Stimulated activated CD4-positive, alpha-beta T cell treated with anti-CD3 and anti-CD28 coated beads, Interleukin-1b, Interleukin-23, amount 100 ng/mL, for 1 hour (primary cell): ENCODE results near the gene ATOH8.

Source experiments
- DNase-seq, 2 donors: peaks; one replicate each; pipeline ENCODE4 v3.0.0-alpha.2; 2020; ENCODE audit warnings: low read depth in 2 of 2

Gene ATOH8

DNA sequence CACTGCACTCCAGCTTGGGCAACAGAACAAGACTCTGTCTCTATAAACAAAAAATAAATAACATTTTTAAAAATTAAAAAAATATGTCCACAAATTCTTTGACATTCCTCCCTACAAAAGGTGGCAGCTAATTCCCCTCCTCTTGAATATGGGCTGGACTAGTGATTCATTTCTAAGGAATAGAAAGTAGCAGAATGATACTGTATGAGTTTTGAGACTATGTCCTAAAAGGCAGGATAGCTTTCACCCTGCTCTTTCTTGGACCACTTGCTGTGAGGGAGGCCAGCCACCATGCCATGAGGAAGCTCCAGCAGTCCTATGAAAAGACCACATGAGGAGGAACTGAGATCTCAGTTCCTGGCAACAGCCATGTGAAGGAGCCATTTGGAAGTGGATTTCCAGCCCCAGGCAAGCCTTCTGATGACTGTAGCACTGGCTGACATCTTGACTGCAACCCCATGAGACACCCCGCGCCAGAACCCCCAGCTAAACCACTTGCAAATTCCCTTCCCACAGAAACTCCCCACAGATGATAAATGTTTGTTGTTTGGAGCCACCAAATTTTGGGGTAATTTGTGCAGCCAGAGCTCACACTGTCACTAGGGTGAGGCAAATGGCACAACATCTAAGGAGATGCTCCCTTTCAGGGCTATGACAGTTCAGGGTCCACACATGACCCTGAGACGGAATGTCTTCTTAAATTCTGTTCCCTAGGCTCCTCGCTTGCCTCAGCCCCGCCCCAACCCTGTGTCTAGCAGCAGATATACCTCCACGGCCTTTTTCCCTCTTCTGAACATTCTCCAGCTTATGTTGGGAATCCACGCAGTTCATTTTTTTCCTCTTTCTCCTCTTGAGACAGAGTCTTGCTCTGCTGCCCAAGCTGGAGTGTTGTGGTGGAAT is 17.1 kb upstream of the ATOH8 start:
- no peak for DNase-seq

DNA sequence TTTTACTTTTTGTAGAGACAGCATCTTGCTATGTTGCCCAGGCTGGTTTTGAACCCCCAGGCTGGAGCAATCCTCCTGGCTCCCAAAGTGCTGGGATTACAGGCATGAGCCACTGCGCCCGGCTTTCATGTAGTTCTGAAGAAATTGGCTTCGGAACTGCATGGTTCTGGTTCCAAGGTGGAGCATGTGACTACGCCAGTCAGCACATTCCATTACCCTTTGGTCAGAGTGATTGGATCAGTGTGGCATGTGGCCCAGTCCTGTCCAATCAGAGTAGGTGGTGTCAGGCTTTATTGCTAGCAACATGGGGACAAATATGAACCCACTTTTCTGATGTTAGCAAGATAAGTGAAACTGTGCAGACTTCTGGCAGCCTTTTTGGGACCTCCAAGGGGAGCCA is 16.3 kb upstream of the ATOH8 start:
- DNase-seq, result no peak

DNA sequence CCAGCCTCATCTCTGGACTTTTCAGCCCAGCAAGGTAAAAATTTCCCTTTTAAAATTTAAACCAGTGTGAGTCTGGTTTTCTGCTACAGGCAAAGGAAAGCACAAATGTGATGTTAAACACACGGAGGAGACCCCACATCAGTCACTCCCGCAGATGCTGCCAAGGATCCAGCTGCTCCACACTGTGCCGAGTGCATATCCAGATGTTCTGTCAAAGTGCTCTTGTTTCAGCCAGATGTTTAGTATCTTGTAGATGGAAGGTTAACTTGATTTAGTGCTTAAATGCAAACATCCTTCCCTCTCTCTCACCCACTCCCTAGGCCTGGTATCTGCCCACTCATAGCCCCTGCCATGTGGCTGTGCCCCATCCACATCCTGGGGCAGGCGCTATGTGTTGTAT is 15.8 kb upstream of the ATOH8 start:
- no peak for DNase-seq

DNA sequence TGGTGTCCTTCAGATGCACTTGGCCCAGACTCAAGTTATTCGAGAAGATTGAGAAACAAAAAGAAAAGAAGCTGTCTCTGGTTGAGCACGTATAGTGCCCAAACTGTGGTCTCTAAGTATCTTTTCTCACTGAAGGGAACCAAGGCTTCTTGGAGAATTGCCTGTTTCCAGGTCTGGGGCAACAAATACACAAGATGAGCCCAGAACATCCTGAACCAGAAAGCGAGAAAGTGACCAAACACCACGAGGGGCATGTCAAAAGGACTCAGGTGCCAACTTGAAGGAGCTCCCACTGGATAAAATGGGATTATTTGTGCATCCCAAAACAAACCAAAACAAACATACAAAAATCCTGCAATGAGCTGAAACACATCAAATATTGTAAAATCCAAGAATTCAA is 13.6 kb upstream of the ATOH8 start:
- DNase-seq, result no peak

DNA sequence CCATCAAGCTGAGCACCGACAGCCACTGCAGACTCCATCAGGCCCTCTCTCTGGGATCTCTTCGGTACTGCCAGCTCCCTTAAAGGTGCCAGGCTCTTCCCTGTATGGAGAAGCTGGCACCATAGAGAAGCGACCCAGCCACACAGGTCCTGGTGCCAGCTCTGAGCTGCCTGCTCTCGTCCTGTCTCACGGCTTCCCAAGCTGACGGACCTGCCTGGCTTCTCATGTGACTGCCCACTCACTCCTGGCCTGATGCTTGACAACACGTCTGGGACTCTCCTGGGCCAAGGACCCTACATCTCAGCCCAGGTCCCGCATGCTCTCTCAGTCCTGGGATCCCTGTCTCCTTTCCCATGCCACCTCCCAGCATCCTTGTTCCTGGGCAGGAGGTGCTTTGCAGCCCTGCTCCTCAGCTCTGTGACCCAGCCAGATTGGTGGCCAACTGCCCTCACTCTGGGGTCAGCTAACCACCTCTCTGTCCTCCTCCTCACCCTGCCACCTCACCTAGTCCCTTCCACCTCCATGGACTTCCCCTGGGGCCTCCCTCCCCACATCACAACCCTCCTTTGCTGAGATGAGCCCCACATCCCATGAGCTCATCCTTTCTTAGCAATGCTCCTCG is 12.5 kb upstream of the ATOH8 start:
- DNase-seq, result no peak

DNA sequence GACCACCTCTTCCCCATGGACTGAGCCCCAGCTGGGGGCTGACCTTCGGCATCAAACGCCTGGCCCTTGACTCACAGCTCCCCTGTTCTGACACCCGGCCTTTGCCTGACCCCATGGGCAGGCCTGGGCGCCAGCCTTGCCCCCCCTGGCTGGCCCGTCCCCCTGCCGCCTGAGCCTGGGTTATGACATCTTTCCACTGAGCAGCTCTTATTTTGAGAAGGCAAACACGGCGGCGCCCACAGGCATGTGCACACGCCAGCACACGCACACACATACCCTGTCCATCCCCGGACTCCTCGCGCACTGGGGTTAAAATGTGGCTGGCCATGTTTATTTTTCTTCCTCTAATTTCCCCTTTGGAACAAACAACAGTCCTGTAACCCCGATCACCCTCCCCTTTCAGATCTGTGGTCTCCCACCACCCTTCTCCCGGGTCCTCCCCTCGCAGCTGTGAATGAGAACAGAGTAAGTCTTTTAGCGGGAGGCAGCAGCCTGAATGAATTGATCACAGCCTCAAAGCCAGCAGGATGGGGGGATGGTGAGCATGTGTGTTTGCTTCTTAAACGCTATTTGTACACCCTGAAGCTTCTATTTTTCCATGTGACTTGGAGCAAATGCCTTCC is 11.8 kb upstream of the ATOH8 start:
- DNase-seq, result no peak

DNA sequence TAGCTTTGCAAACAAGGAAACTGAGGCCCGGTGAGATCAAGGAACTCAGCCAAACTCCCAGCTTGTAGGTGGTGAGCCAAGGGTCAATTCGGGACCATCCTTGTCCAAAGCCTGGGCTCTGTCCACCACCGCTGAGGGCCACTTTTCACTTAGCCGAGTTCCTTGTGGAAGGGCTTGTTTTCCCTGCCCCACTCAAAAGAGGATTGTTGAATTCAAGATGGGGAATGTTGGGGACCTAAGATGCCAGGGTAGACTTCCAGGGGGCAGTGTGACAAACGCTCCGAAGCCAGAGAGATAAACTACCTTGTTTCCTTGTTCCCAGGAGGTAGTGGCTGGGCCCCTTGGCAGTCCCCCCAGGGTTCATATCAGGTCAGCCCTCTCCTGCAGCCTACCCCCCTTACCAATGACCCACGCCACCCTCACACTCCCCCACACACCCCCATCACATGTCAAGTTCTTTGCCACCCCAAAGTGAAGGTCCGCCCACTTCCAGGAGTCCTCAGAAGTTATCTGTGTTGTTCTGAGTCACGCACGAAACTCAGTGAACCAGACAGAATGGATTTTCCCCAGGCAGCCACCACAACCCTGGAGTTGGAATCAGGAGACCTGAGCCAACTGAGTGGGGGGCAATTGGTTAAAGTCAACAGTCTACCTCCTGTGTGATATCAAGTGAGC is 10.3 kb upstream of the ATOH8 start:
- DNase-seq, result no peak

DNA sequence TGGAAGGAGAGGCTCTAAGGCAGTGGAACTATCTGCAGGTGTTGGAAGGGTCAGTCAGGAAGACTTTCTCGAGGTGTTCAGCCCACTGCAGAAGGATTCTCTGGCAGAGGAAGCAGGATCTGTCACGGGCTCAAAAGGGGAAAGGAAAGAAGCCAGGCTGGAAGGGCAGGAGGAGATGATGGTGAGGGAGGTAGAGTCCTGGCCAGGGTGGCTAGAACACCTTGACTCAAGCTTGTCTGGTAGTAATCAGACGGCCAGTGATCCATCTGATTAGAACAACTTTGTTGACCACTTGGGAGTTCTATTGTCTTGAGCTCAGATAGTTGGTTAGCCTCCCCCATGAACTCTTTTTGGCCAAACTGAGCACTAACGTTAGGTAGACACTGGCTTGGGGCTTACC is 9.7 kb upstream of the ATOH8 start:
- DNase-seq, result no peak

DNA sequence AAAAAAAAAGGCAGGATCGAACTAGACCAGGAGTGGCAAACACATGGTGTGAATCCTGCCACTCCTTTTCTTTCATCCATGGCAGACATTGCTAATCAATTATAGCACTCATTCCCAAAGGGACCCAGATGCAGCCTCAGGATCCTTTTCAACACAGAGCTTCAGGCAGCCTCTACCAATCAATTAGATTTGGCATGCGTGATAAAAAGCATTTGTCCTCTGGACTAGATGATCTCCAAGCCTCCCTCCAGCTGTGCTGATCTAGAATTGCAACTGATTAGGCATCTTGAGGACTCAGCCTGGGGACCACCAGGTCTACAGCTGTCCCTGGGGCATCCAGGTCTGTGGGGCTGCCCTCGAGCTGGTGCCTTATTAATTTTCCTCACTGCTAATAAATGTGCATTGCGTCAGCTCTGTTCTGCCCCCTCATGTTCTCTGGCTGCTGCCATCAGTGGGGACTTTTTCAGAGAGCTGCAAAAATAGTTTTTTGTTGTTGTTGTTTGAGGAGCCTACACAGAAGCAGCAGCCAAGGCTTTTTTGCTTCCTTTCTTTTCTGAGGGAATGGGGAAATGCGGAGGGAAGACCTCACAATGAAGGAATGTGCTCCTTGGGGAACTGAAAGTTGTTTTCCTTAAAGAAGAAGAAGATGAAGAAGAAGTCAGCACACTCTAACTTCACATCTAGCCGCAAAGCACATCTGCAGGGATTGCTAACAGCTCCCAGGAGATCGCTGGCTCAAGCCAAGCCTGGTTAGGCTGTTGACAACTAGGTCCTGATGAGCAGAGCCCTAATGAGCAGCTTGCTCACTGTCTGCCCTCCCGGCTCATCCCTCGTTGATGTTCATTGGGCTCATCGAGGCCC is 8.8 kb upstream of the ATOH8 start:
- no peak for DNase-seq

DNA sequence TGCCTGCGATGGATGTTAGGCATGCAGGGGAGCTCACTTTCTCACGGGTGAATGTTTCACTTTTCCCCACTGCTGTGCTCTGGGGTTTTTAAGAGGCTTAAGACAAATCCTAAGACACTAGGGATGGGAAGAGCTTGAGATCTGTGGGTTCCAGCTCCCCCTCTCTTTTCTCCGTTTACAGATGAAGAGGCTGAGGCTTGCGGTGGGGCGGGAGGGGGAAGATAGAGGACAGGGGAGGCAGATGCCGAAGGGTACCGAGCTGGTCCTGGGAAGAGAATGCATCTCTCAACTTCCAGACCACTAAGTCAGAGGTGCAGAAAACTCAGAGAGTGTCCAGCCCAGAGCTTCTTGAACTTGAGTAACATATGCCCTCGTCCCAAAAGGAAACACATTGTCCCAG is 8.2 kb upstream of the ATOH8 start:
- DNase-seq, result no peak

DNA sequence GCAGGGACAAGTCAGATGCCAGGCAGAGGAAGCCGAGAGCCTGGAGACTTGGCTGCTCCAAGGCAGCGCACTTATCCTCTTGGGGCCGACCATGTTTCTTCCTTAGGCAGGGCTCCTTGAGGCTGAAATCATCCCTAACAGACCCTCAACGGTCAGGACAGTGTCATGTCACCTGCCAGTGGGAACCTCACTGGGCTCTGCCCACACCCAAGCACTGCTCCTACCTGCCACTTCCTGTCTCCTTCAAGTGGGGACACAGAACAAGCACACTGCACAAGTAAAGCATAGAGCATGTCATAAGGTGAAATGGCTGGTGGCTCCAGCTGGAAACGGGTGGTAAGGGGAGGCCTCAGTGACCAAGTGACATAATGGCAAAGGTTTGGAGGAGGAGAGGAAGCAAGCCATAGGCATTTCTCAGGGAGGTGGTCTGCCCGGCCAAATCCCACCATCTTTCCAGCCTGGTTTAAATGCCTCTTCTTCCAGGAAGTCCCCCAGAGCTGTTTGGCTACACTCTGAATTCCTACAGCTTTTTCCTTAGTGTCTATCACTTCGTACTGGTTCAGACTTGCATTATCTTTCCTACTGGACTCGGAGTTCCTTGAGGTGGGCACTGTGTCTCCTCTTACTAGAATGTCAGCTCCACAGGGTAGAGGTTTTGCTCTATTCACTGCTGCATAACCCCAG is 7.3 kb upstream of the ATOH8 start:
- DNase-seq, result no peak

DNA sequence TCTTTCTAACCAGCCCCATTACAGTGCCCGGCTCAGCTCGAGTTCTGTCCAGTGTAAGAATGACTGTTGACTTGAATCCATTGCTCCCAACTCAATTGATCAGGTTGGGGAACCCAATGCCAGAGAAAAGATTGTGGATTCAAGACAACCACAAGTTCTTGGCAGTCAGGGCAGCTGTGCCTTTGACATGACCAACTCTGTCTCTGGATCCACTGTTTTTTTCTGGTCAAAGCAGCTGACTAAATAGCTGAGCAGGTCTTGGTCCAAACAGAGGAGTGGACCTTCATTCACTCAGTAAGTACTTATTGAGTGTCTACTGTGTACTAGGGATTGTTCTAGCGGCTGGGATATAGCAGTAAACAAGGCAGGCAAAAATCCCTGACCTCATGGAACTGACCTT is 6.3 kb upstream of the ATOH8 start:
- DNase-seq, result no peak

DNA sequence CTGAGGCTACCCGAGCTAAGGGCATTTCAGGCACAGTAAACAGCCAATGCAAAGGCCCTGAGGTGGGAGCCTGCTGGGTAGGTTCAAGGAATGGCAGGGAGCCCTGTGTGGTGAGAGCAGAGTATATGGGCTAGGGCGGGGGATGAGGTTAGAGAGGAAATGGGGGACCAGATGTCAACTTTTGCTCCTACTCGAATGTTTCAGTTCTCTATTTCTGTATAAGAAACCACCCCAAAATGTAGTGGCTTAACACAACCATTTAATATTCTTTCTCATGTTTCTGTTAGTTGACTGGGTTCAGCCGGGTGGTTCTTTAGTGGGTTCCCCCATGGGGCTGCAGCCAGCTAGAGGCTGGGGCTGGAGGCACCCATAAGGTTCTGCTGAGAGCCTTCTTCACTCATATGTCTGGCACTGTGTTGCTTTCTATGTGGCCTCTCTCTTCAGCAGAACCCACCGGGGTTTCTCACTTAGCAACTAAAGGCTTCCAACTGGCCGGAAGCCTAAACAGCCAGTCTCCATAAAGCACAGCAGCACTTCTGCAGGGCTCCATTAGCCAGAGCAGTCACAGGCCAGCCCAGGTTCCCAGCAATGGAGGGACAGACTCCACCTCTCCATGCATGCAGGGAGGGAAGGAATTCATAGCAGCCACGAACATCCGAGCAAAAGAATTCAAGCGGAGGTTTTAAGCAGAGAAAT is 5.6 kb upstream of the ATOH8 start:
- no peak for DNase-seq

DNA sequence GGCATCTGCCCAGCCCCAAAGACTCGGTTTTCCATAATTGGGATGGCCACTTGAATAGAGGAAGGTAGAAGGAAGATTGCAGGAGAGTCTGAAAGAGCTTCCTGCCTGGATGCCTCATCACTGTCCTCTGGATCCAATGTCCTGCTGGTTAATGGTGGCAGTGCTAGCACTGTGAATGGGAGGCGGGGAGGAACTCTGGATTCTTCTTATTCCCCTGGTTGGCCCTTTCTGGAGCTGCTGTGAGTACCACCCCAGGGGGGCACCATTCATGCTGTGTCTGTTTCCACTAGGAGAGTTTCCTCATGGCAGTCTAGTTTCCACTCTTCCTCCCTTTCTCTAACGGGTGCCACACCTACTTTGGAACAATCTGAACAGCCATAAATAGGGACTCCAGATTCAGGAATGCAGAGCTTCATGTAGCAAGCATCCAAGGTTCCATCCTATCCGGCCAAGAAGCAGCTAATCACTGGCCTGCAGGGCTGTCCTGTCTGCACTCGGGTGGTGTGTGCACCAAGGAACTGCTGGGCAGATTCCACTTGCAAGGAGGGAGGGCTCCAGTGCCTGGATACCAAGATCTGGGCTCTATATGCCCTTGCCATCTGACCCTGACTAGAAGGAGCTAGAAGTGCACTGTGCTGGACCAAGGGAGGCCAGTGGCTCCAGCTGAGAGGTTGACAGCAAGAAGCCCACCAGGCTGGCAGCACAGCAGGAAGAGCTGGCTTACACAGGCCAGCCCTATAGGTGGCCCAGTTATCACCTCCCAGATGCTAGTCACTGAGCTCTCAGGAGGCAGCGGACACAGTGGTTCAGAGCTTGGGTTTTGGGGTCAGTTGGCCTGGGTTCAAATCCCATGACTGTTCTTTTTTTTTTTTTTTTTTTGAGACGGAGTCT is 4.6 kb upstream of the ATOH8 start:
- no peak for DNase-seq

DNA sequence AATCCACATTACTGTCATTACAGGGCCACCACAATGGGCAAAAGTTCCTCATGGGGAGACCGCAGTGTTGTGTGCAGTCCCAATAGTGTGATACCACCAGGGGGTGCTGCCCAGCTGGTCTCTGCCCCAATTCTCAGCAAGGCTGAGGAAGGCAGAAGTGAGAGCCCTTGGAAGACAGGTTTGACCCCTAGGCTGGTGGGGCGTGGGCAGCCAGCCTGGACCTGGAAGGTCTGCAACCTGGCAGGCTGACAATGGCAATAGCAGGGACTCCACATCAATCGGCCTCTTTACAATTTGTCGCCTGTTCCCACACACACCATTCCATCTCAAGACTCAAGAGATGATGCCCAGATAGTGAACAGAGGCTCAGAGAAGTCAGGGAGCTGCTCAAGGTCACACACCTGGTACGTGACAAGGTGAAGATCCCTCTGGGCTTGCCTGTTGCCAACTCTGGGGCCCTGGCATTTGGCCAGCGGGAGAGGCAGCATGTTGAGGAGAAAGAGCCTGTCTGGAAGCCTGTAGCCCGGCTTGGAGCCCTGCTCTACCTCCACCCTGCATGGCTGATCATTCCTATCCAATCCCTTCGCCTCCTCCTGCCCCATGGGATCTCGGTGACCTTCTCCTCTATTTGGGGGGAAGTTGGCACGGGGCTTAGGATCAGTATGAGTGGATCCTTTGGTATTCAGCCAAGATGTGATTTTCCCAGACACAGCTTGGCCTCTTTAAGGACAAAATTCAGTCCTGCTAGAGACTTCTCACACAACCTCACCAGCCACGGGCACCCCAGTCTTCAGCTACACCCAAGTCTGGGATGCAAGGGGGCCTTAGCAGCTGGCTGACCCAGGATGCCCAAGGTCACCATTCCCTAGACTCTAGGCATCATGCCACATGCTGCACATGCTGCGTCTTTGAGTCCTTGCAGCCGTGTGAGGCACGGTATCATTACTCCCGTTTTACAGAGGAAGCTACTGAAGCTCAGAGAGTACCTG is 2.9 kb upstream of the ATOH8 start:
- DNase-seq, result peak in 1 of 2 donors; percentile 7

DNA sequence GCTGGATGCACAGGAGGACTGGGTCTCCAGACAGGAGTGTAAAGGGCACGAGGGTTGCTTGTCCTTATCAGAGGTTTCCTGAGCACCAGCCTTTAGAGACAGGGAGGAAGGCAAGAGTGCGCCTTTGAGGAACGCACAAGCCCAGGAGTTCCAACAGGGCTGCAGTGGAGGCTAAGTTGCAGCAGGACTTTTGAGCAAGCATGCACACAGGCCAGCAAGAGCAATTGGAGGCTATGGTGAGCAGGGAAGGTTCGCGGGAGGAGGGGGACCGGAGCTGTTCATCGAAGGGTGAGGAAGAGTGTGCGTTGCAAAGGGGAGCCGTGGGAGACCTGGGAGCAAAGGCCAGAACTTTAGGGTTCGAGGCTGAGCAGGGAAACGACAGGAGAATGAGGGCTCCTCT is 2.2 kb upstream of the ATOH8 start:
- no peak for DNase-seq

DNA sequence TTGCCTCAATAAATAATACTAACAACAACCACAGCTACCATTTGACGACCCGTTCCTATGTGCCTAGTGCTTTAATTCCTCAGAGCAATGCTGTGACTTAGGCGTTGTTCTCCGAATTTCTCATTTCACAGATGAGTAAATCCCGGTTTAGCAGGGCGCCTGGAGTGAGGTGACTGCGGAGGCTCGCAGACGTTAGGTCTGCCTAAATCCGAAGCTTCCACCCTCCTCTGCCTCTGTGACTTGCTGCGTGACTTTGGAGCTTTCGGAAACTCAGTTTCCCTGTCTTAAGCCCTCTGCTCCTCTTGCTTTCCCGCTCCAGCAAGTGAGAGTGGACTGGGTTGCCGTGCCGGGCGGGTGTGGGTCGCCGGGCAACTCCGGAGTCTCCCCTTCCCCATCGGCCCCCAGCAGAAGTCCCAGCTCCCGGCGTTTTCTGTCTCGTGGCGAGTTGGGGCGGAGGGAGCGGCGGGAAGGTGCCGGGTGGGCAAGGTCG is 711 bp upstream of the ATOH8 start:
- no peak for DNase-seq
